ENCODE measurements around the gene UBC.

UBC gene

GRCh38 chr12:124940143-124940392 lies 25.6 kb upstream of the UBC start (continued):
- TF ChIP-seq ZNF518A (tag by site-specific recombination; conservative IDR thresholded peaks at IDR 0.05; ENCODE audit: low read depth) (no peak), PRDM6 (tag by site-specific recombination; IDR thresholded peaks at IDR 0.05) (peak; percentile 70), BCL6B (tag by site-specific recombination; IDR thresholded peaks at IDR 0.05) (peak; percentile 96), BCL11A (tag by site-specific recombination; IDR thresholded peaks at IDR 0.05; ENCODE audit: low read depth) (peak; percentile 99), ZNF24 (tag by site-specific recombination; IDR thresholded peaks at IDR 0.05) (peak; percentile 98), ZNF362 (tag by site-specific recombination; IDR thresholded peaks at IDR 0.05) (no peak), KLF1 (tag by site-specific recombination; IDR thresholded peaks at IDR 0.05) (no peak), ZNF366 (tag by site-specific recombination; conservative IDR thresholded peaks at IDR 0.05) (peak; percentile 89; the same call in 1 of the 2 replicates), ZNF768 (tag by site-specific recombination; IDR thresholded peaks at IDR 0.05) (no peak), ZNF660 (tag by site-specific recombination; IDR thresholded peaks at IDR 0.05) (peak; percentile 23; the same call in 1 of the 2 replicates), PRDM1 (tag by site-specific recombination; IDR thresholded peaks at IDR 0.05) (peak; percentile 80), ZFP69B (tag by site-specific recombination; IDR thresholded peaks at IDR 0.05) (no peak), GLIS2 (tag by site-specific recombination; IDR thresholded peaks at IDR 0.05) (no peak), ZBTB20 (tag by site-specific recombination; IDR thresholded peaks at IDR 0.05) (peak; percentile 99), ZNF692 (tag by site-specific recombination; IDR thresholded peaks at IDR 0.05) (0 out of 2 replicates have a peak, but pooled peaks have one; percentile 2), YY1 (tag by site-specific recombination; IDR thresholded peaks at IDR 0.05) (0 out of 2 replicates have a peak, but pooled peaks have one; percentile 38), ZNF792 (tag by site-specific recombination; IDR thresholded peaks at IDR 0.05) (peak; percentile 97), ZSCAN30 (tag by site-specific recombination; IDR thresholded peaks at IDR 0.05) (peak; percentile 99)

Measured in HEK293 (cell line).